H1 (cell line): Measurements from ENCODE around the gene MACROD1.

Experiments
- CTCF ChIP-seq, 3 experiments: IDR thresholded peaks; 1 replicate in 2 of 3; 2 replicates in 1 of 3; pipeline versions ENCODE4 v1.5.1 to v1.6.1; 2011; ENCODE audit warnings: low read length in 3 of 3, mild to moderate bottlenecking in 3 of 3, inconsistent platforms in 2 of 3, low read depth in 1 of 3, moderate library complexity in 1 of 3; ENCODE audit not compliant: insufficient read depth in 1 of 3; ENCODE audit errors: control extremely low read depth in 1 of 3
- SP1 ChIP-seq: IDR thresholded peaks from 2 replicates; pipeline ENCODE4 v1.6.1; 2011; ENCODE audit warnings: low read depth, low read length

GRCh38 chr11:64100360-64100759, 65.6 kb downstream of the MACROD1 start:
- TF ChIP-seq CTCF (IDR thresholded peaks at IDR 0.05; ENCODE audit: control extremely low read depth in 1 of 3, insufficient read depth in 1 of 3, low read depth in 1 of 3, low read length in 3 of 3) (peak; percentile 52 to 83 (median 68)), SP1 (no peak)
